Panc1 (cell line): ENCODE data around the gene COQ8B. TPM values are rescaled to one million over a fixed set of nuclear protein-coding genes. Genes with fewer than 3 reads are reported as not detected.

Experiments used
- ATAC-seq: fragments of 200-7000 bp; cut with Tn5 transposase; 2 replicates; pipeline ENCODE4 v1.9.1; 2020; ENCODE audit warnings: mild to moderate bottlenecking, moderate library complexity
- BruUV-seq: library from RNA; stranded (reverse); fragments of 400-500 nt; replicated peaks from 2 replicates; lab custom pipeline; 2021; lab: Mats Ljungman, UMichigan
- CTCF ChIA-PET: fragments of 300-600 bp; sonication (Branson Sonifier 250); formaldehyde crosslinking; loops from one replicate; lab custom pipeline; 2022; ENCODE audit warnings: antibody characterized with exemption; lab: Charles Lee
- POLR2A ChIA-PET: fragments of 300-600 bp; sonication (Branson Sonifier 250); formaldehyde crosslinking; loops from one replicate; lab custom pipeline; 2022; ENCODE audit warnings: antibody characterized with exemption; lab: Charles Lee
- DNase-seq: peaks from one replicate; pipeline ENCODE4 v3.0.0-alpha.2; 2010; ENCODE audit warnings: low read depth, low spot score
- H3K27ac ChIP-seq: 2 replicates; pipeline ENCODE4 v1.5.1; 2011; ENCODE audit warnings: mild to moderate bottlenecking, low read length, inconsistent platforms
- H3K27me3 ChIP-seq: fragments of 200-500 bp; sonication (Bioruptor generic); 2 replicates; pipeline ENCODE4 v1.6.0; 2014; ENCODE audit warnings: low read length, inconsistent platforms; ENCODE audit not compliant: control insufficient read depth, insufficient read depth
- H3K36me3 ChIP-seq: fragments of 200-500 bp; sonication (Bioruptor generic); 2 replicates; pipeline ENCODE4 v1.5.1; 2014; ENCODE audit warnings: inconsistent platforms, mild to moderate bottlenecking, low read length, moderate library complexity; ENCODE audit not compliant: control insufficient read depth, insufficient read depth
- H3K4me1 ChIP-seq: 2 replicates; pipeline ENCODE4 v1.5.1; 2011; ENCODE audit warnings: inconsistent platforms, mild to moderate bottlenecking, low read length, moderate library complexity; ENCODE audit not compliant: control insufficient read depth, insufficient read depth
- H3K4me3 ChIP-seq, 2 experiments: 2 replicates each; pipeline ENCODE4 v1.5.1; 2011 to 2012; ENCODE audit warnings: low read depth in 2 of 2, low read length in 2 of 2, mild to moderate bottlenecking in 2 of 2, inconsistent platforms in 1 of 2, moderate library complexity in 1 of 2
- H3K9me3 ChIP-seq: fragments of 200-500 bp; sonication (Bioruptor generic); 2 replicates; pipeline ENCODE4 v1.5.1; 2014; ENCODE audit warnings: low read depth, mild to moderate bottlenecking, inconsistent platforms, low read length, moderate library complexity; ENCODE audit not compliant: control insufficient read depth, insufficient read depth
- CTCF ChIP-seq: fragments of 450-650 bp; IDR thresholded peaks from 2 replicates; pipeline ENCODE4 v1.5.1; 2017; ENCODE audit warnings: mild to moderate bottlenecking
- POLR2AphosphoS5 ChIP-seq: IDR thresholded peaks from 2 replicates; pipeline ENCODE4 v1.6.1; 2012; ENCODE audit warnings: mild to moderate bottlenecking, low read depth, low read length, moderate library complexity
- REST ChIP-seq, 2 experiments: IDR thresholded peaks; 2 replicates each; pipeline ENCODE4 v1.6.1; 2011 to 2012; ENCODE audit warnings: low read depth in 2 of 2, control low read depth in 1 of 2, low read length in 1 of 2, mild to moderate bottlenecking in 1 of 2, moderate library complexity in 1 of 2; ENCODE audit not compliant: insufficient read depth in 1 of 2
- SIN3A ChIP-seq: IDR thresholded peaks from 2 replicates; pipeline ENCODE4 v1.6.1; 2012; ENCODE audit warnings: low read depth, mild to moderate bottlenecking, low read length, moderate library complexity, borderline replicate concordance; ENCODE audit not compliant: insufficient read depth
- TCF7L2 ChIP-seq: IDR thresholded peaks from 2 replicates; pipeline ENCODE4 v1.6.1; 2011; ENCODE audit warnings: mild to moderate bottlenecking, low read depth, low read length, inconsistent platforms
- in situ Hi-C: cut with HindIII; loops from 2 replicates; pipeline ENCODE4 v1.10.0; 2016; ENCODE audit warnings: low sequenced_read_pairs, low pct_unique_long_range_greater_than_20kb
- intact Hi-C: fragments of 100-400 bp; cut with micrococcal nuclease; formaldehyde crosslinking; loops from one replicate; pipeline ENCODE4 v1.10.0; 2022; ENCODE audit not compliant: unreplicated experiment
- total RNA-seq: library from RNA; stranded (reverse); gene quantifications from one replicate; pipeline ENCODE4 v1.2.1, GENCODE V29; 2021; ENCODE audit not compliant: unreplicated experiment

The COQ8B gene
- total RNA-seq, 1 experiment from 2014 or later, result 15.6 TPM

- Histone ChIP-seq H3K36me3 (no peaks in the 10 kb centered on the region; the same call in none of the 2 replicates), H3K27ac (no peak overlapping the region), H3K4me1 (peaks cover 10% of the 10 kb centered on the region), H3K4me3 (no peak overlapping the region), H3K9me3 (no peaks in the 10 kb centered on the region), H3K27me3 (no peaks in the 10 kb centered on the region)
- intact Hi-C loops (no loop called here), in situ Hi-C loops (no loop called here)
- TF ChIP-seq CTCF (no peak), POLR2AphosphoS5 (no peak), REST (IDR thresholded peaks at IDR 0.05; ENCODE audit: insufficient read depth in 1 of 2, low read depth in 2 of 2, low read length in 1 of 2) (no peak), TCF7L2 (no peak), SIN3A (no peak)
- no peak for ATAC-seq
- POLR2A ChIA-PET, result no interaction called here
- no peak for DNase-seq
- BruUV-seq, result no TSS peak
- CTCF ChIA-PET, result interaction anchor here (0.6 kb wide), 1 partner anchor 10 kb away, joined by 3 read pairs; no protein-coding TSS in a partner anchor
Measured at GRCh38 chr19:40745402-40745780, 28.7 kb upstream of the COQ8B start.

GRCh38 chr19:40744554-40745401 lies 28.1 kb upstream of the COQ8B start:
- ChIA-PET CTCF (no interaction called here), POLR2A (interaction anchor here (1.4 kb wide), 1 partner anchor 23 kb away, joined by 8 read pairs; no protein-coding TSS in a partner anchor)
- ATAC-seq, result 0 out of 2 replicates have a peak, but pooled peaks have one; percentile 25
- TF ChIP-seq REST (IDR thresholded peaks at IDR 0.05; ENCODE audit: insufficient read depth in 1 of 2, low read depth in 2 of 2, low read length in 1 of 2) (no peak), POLR2AphosphoS5 (no peak), TCF7L2 (no peak), CTCF (no peak), SIN3A (no peak)
- no peaks in the 10 kb centered on the region; the same call in 1 of the 2 replicates for H3K36me3 ChIP-seq
- DNase-seq, result no peak
- no peaks in the 10 kb centered on the region for H3K27me3 ChIP-seq
- no peaks in the 10 kb centered on the region for H3K9me3 ChIP-seq
- in situ Hi-C loops (no loop called here), intact Hi-C loops (no loop called here)
- no TSS peak for BruUV-seq
- H3K4me1 ChIP-seq, result peaks cover 6% of the 10 kb centered on the region
- H3K27ac ChIP-seq, result peak overlapping the region; percentile 23; the same call in 1 of the 2 replicates
- H3K4me3 ChIP-seq, result no peak overlapping the region
